ENCODE data around the gene UQCRC1.

UQCRC1 gene

DNA sequence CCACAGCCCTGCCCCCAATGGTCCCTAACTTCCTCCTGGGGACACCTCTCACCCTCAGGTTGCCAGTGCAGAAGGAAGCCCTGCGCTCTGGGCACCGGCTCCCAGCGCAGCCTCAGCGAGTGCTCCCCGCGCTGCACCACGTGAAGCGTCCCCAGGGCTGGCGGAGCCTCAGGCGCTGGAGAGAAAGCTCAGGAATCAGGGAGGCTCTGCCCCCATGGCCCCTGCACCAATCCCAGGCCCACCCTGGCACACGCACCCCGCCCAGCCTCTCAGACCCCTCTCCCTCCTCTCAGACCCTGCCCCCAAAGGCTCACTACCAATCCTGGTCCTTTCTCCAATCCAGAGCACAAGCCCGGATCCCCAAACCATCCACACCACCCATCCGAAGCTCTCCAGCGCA, 21.2 kb downstream of the UQCRC1 start:
- H3K4me3 ChIP-seq (ENCODE audit: low read depth, low read length) = no peak overlapping the region
- TF ChIP-seq, protein P1, sequence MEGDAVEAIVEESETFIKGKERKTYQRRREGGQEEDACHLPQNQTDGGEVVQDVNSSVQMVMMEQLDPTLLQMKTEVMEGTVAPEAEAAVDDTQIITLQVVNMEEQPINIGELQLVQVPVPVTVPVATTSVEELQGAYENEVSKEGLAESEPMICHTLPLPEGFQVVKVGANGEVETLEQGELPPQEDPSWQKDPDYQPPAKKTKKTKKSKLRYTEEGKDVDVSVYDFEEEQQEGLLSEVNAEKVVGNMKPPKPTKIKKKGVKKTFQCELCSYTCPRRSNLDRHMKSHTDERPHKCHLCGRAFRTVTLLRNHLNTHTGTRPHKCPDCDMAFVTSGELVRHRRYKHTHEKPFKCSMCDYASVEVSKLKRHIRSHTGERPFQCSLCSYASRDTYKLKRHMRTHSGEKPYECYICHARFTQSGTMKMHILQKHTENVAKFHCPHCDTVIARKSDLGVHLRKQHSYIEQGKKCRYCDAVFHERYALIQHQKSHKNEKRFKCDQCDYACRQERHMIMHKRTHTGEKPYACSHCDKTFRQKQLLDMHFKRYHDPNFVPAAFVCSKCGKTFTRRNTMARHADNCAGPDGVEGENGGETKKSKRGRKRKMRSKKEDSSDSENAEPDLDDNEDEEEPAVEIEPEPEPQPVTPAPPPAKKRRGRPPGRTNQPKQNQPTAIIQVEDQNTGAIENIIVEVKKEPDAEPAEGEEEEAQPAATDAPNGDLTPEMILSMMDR (IDR thresholded peaks at IDR 0.05; ENCODE audit: borderline replicate concordance, insufficient read depth, low read depth, low read length) = no peak

DNA sequence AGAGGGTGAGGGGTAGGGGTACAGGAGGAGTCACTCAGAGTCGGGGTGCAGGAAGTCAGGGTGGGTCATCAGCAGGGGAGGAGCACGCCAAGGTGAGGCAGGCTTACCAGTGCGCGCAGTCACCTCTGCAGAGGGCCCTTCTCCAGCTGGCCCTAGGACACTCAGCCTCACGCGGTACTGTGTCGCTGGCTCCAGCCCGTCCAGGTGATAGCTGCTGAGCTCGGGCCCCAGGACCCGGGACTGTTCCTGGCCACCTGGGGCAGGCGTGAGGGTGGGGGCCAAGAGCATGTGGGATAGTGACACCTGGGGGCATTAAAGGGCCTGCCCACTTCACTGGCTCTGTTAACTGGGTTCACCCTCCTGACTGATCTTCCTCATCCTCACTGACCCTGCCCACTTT, 21.8 kb downstream of the UQCRC1 start:
- TF ChIP-seq, protein P1 (IDR thresholded peaks at IDR 0.05; ENCODE audit: borderline replicate concordance, insufficient read depth, low read depth, low read length) = no peak
- no peak overlapping the region for H3K4me3 ChIP-seq (ENCODE audit: low read depth, low read length)

DNA sequence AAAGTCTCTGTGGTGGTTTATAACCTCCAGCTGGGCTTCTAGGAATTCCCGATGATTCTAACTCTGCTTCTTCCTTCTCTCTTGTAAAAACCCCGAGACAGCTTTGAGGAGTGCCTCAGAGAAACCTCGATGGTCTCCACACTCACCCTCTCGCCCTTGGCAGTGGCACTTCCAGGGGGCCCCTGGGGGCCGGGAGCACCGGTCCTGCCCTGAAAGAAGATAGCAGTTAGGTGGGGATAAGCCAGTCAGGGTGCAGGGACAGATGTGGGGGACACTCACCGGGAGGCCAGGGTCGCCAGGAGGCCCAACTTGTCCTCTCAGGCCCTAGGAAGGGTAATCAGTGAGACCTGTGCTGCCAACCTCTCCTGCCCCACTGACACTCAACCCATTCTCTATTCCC, 24.0 kb downstream of the UQCRC1 start:
- no peak overlapping the region for H3K4me3 ChIP-seq (ENCODE audit: low read depth, low read length)
- TF ChIP-seq, protein P1 (IDR thresholded peaks at IDR 0.05; ENCODE audit: borderline replicate concordance, insufficient read depth, low read depth, low read length) = no peak

DNA sequence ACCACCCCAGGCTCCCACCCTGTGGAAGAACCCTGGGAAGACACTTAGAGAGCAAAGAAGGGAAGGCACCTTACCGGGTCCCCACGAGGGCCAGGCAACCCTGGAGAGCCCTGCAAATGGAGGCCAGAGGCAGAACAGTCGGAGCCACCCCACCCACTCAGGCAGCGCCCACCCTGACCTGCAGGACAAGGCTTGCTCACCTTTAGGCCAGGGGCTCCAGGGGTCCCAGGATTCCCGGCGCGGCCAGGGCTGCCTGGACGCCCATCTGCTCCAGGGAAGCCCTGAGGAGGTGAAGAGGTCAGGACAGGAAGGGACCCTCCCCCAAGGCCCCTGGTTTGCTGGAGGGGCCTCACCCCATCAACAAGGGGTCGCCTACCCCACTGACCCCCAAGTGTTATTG, 24.6 kb downstream of the UQCRC1 start:
- no peak overlapping the region for H3K4me3 ChIP-seq (ENCODE audit: low read depth, low read length)
- TF ChIP-seq, protein P1 (IDR thresholded peaks at IDR 0.05; ENCODE audit: borderline replicate concordance, insufficient read depth, low read depth, low read length) = no peak

DNA sequence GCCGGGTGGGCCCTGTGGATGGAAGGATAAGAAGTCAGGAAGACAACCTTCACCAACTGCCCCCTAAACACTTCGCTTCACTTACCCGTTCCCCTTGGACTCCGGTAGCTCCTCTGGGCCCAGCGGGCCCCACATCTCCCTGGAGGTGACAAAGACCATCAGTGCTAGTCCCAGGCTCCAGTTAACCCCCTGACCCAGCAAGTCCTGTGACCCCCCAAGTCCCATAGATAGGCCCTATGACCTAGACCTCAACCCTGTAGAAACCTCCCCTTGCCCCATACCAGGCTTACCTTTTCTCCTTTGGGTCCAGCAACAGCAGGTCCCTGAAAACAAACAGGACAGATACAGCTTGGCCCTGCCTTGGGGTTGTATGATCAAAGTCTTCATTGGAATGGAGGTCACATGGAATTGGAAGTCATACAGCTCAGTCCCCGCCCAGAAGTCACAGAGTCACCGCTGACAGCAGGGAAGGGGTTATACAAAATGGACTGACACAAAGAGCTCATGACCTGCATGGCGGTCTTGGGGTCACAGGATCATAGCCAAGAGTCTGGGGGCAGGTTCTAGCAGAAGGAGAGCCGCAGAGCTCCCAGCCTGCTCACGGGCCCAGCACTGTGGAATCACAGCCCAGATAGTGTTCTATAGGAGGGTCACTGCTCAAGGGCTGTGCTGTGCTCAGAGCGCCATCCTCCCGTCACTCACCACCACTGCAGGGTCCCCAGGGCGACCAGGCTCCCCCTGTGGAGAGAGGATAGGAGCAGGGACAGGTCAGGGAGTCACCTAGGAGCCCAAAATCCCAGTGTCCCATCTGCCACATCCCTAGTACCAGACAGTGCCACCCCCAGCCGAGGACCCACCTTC, 27.6 kb downstream of the UQCRC1 start:
- H3K4me3 ChIP-seq (ENCODE audit: low read depth, low read length) = no peak overlapping the region
- TF ChIP-seq, protein P1 (IDR thresholded peaks at IDR 0.05; ENCODE audit: borderline replicate concordance, insufficient read depth, low read depth, low read length) = no peak

DNA sequence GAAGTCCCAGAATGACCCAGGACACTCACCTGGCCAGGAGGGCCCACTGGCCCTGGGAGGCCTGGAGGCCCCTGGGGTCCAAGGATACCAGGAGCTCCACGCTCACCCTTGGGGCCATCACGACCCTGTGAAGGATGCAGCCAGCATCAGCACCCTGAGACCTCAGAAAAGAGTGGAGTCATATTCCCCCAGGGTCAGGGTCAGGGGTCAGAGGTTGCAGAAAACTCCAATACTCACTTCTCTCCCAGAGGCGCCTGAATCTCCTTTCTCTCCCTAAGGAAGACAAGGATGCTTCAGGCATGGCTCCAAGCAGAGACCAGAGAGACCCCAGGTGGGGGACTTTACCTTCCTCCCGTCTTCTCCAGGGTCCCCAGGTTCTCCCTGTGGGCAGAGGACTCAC, 32.8 kb downstream of the UQCRC1 start:
- TF ChIP-seq, protein P1 (IDR thresholded peaks at IDR 0.05; ENCODE audit: borderline replicate concordance, insufficient read depth, low read depth, low read length) = no peak
- H3K4me3 ChIP-seq (ENCODE audit: low read depth, low read length) = no peak overlapping the region

DNA sequence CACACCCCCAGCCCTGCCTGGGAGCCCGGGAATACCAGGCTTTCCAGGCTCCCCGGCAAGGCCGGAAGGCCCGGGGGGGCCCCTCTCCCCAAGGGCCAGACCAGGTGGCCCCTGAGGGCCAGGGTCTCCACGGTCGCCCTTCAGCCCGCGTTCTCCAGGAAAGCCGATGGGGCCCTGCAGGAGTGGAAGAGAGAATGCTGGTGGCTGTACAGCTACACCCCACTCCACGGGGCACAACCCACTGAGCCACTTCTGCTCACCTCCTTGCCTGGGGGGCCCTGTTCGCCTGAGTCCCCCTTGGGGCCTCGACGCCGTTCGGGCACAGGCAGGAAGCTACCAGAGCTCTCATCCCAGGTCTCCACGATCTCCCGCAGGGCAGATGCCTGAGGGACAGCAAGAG, 34.1 kb downstream of the UQCRC1 start:
- TF ChIP-seq, protein P1 (IDR thresholded peaks at IDR 0.05; ENCODE audit: borderline replicate concordance, insufficient read depth, low read depth, low read length) = no peak
- H3K4me3 ChIP-seq (ENCODE audit: low read depth, low read length) = no peak overlapping the region

All from GM12875 (cell line).